Bronchial epithelial cell (primary cell): ENCODE results near the gene SP3. TPM values are rescaled to one million over a fixed set of nuclear protein-coding genes. Genes with fewer than 3 reads are reported as not detected.
A peak's percentile ranks its signal among the peaks of the same experiment; 100 is the strongest.

Experiments
- DNase-seq: peaks from one replicate; pipeline ENCODE4 v3.0.0-alpha.2; 2010; ENCODE audit warnings: low read depth
- FAIRE-seq: peaks from 2 replicates; lab custom pipeline; 2011; peaks lifted over from hg19 to GRCh38; lab: Jason Lieb, UNC
- H3K27me3 ChIP-seq: 2 replicates; pipeline ENCODE4 v1.5.1; 2011; ENCODE audit warnings: low read length; ENCODE audit not compliant: control insufficient read depth, insufficient read depth
- H3K36me3 ChIP-seq: 2 replicates; pipeline ENCODE4 v1.5.1; 2011; ENCODE audit warnings: low read length; ENCODE audit not compliant: control insufficient read depth, insufficient read depth
- H3K4me3 ChIP-seq: 2 replicates; pipeline ENCODE4 v1.5.1; 2011; ENCODE audit warnings: mild to moderate bottlenecking, low read depth, low read length, control low read depth
- CTCF ChIP-seq: IDR thresholded peaks from 2 replicates; pipeline ENCODE4 v1.5.1; 2011; ENCODE audit warnings: mild to moderate bottlenecking, moderate library complexity, low read length, control low read depth, inconsistent platforms; ENCODE audit not compliant: insufficient read depth, severe bottlenecking
- total RNA-seq: library from RNA; depleted of rRNA; stranded (reverse); fragments of >200 nt; gene quantifications from 2 replicates; pipeline ENCODE4 v1.2.1, GENCODE V29; 2014

SP3 gene
- total RNA-seq, 1 donor from 2014 or later: 104 TPM

- peak; percentile 91 for DNase-seq
Observed at GRCh38 chr2:173982918-173983317, 17.7 kb upstream of the SP3 start.

DNA sequence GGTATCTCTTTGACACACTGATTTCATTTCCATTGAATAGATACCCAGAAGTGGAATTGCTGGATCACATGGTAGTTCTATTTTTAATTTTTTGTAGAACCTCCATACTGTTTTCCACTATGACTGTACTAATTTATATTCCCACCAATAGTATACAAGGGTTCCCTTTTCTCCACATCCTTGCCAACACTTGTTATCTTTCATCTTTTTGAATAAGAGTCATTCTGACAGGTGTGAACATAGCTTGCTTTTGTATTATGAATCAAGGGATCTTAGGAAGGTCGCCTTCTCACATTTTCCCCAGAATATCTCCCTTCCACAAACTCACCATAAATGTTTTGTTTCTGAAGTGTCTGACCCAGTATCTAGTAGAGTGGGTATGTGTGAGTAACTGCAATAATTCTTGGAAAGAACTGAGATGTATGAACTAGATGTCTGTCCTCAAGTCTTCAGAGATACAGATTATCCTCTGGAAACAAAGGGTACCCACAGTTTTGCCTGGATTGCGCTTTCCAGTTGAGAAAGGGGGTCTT lies 17.1 kb upstream of the SP3 start:
- TF ChIP-seq CTCF: no peak
- DNase-seq (peak; percentile 38), FAIRE-seq (no peak)
- Histone ChIP-seq H3K36me3 (no peaks in the 10 kb centered on the region), H3K4me3 (no peak overlapping the region), H3K27me3 (no peaks in the 10 kb centered on the region)

More at GRCh38 chr2:173982918-173983317, 17.7 kb upstream of the SP3 start:
- Histone ChIP-seq H3K36me3 (no peaks in the 10 kb centered on the region), H3K27me3 (no peaks in the 10 kb centered on the region), H3K4me3 (no peak overlapping the region)
- no peak for TF ChIP-seq CTCF
- no peak for FAIRE-seq

- no peak for FAIRE-seq
- Histone ChIP-seq H3K27me3 (no peaks in the 10 kb centered on the region), H3K36me3 (no peaks in the 10 kb centered on the region), H3K4me3 (no peak overlapping the region)
- TF ChIP-seq CTCF: no peak
- no peak for DNase-seq
Observed at GRCh38 chr2:173981520-173981919, 16.3 kb upstream of the SP3 start.

- Histone ChIP-seq H3K27me3 (no peaks in the 10 kb centered on the region), H3K36me3 (no peaks in the 10 kb centered on the region), H3K4me3 (no peak overlapping the region)
- DNase-seq: no peak
- TF ChIP-seq CTCF: no peak
- no peak for FAIRE-seq
Observed at GRCh38 chr2:173979751-173980351, 14.7 kb upstream of the SP3 start.

- TF ChIP-seq CTCF: no peak
- FAIRE-seq (no peak), DNase-seq (peak; percentile 82)
- no peaks in the 10 kb centered on the region for H3K27me3 ChIP-seq
- no peak overlapping the region for H3K4me3 ChIP-seq
- H3K36me3 ChIP-seq: no peaks in the 10 kb centered on the region
Observed at GRCh38 chr2:173978447-173978846, 13.3 kb upstream of the SP3 start.

- H3K4me3 ChIP-seq: no peak overlapping the region
- no peaks in the 10 kb centered on the region for H3K27me3 ChIP-seq
- no peak for FAIRE-seq
- H3K36me3 ChIP-seq: no peaks in the 10 kb centered on the region
- DNase-seq: peak; percentile 77
- TF ChIP-seq CTCF: no peak
Observed at GRCh38 chr2:173972636-173973035, 7.5 kb upstream of the SP3 start.
